GM19023 (cell line): ENCODE measurements around the gene SNX30.

Source experiments
- ATAC-seq: cut with Tn5 transposase; IDR thresholded peaks from one replicate; pipeline ENCODE4 v1.9.1; 2021; ENCODE audit warnings: mild to moderate bottlenecking, moderate library complexity; ENCODE audit not compliant: unreplicated experiment

SNX30 gene

GRCh38 chr9:112782218-112782617 is 31.7 kb downstream of the SNX30 start:
- ATAC-seq: no peak

- ATAC-seq: no peak
Measured at GRCh38 chr9:112783551-112783954, 33.0 kb downstream of the SNX30 start.

GRCh38 chr9:112784020-112784785 is 33.6 kb downstream of the SNX30 start:
- no peak for ATAC-seq

DNA sequence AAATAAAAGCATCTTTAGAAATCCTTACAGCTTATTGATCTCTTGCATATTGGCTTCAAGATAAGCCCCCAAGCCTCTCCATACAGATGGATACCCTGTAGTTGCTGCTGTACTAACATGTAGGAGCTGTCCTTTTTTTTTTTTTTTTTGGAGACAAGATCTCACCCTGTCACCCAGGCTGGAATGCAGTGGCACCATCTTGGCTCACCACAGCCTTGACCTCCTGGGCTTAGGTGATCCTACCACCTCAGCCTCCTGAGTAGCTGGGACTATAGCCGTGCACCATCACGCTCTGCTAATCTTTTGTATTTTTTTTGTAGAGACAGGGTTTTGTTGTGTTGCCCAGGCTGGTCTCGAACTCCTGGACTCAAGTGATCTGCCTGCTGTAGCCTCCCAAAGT is 35.4 kb downstream of the SNX30 start:
- ATAC-seq: no peak

GRCh38 chr9:112786829-112787520 is 36.4 kb downstream of the SNX30 start:
- no peak for ATAC-seq

DNA sequence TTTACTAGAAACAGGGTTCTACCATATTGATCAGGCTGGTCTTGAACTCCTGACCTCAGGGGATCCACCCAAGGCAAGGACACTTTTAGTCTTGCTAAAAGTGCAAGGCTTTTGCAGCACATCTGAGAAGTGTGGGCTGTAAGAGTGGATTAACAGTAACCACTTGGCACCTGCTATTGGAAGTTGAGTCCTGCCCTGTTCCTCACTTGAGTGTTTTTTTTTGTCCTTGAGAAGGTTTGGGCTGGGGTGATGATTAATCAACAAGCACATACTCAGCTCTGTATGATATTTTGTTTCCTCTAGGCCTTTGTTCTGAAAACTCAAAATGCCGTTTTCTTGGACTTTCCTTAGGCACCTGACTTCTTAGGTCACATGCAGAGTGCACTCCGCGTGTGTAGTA is 37.4 kb downstream of the SNX30 start:
- no peak for ATAC-seq

GRCh38 chr9:112789473-112789872 is 38.9 kb downstream of the SNX30 start:
- ATAC-seq: no peak

DNA sequence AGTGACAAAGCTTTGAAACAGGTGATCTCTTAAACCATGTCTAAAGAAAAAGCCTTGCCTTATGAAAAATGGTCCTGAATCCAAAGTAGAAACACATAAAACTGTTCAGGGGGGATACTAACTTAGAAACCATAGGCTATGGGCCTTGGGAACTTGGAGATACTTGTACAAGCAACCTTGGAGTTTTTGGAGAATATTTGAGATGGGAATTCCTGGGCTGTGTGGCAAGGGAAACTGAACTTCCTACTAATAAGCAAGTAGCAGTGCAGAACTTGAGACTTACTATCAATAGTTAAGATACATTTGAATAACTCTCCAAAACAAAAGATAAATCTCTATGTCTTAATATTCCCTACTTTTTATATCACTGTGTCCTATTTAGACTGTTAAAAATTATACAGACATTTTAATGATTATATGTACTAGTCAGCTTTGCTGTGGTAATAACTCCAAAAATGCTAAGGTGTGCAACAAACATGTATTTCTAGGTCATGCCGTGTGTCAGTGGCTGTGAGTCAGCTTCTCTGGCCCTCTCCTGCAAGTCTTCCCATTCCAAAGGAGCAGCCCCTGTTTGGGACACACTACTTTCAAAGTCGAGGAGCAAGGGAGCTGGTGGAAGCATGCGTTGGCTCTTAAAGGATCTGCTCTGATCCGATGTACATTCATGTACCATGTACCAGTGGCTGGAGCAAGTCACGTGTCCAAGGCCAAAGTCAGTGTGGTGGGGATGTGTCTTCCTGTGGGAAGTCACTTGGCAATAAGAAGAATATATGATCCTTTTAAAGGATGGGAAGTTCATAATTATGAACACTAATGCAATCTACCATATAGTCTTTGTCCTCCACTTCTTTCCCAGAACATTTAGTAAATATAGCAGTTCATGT is 39.6 kb downstream of the SNX30 start:
- ATAC-seq: no peak

DNA sequence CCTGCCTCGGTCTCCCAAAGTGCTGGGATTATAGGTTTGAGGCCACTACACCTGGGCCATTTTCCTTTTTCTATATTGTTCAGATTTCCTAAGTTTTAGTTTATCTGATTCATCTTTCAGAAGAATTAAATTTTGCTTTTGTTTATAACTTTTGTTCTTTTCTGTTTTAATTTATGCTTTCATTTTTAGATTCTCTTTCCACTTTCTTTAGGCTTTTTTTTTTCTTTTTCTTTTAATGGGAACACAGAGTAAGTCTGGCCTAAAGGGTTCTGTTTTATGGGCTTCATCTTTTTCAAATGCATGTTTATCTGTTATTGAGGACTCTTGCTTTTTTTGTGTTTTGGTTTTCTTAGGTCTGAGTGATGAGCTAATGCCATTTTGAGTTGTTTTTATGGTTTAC is 42.1 kb downstream of the SNX30 start:
- ATAC-seq: no peak

- ATAC-seq: peak; percentile 80
Measured at GRCh38 chr9:112793213-112793810, 42.8 kb downstream of the SNX30 start.

GRCh38 chr9:112794731-112795130 is 44.2 kb downstream of the SNX30 start:
- ATAC-seq: no peak

- no peak for ATAC-seq
Measured at GRCh38 chr9:112795921-112796320, 45.4 kb downstream of the SNX30 start.

DNA sequence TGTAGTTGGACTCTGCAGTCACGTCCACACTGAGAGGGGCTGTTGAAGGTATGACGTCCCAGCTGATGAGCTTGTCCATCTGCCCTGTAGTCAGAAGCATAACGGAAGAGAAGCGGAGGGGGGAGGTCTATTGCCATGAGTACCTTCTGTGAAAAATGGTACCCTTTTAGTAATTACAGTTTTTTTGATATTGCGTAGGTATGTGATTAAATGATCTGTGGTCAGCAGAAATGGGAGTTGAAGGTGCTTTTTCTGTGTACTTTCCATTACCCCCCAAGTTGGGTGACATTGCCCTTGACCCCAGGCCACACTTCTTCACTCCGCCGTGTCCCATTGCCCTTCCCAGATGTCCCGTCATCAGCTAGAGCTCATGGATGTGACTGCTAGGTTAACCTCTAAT is 45.9 kb downstream of the SNX30 start:
- ATAC-seq: no peak

DNA sequence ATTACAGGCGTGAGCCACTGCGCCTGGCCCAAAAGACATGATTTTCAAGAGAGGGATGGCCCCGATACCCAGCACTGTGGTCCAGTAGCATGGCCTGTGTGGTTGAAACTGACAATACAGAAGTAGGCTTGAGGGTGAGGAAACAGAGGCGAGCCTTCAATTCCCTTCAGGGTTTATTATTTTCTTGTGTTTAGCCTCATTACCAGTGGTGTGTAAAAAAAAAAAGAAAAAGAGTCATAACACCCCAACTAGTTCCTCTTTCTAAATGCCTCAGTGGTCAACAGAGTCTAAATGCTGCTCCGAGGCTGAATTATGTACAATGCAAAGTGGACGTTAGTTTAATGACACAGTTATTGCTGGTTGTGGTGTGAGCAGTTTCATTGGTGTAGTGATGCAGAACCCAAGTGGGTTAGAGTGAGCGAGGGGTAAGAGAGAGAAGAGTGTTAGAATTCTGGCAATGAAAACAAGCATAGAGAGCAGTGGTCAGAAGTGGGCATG is 58.8 kb downstream of the SNX30 start:
- peak; percentile 98 for ATAC-seq

GRCh38 chr9:112809906-112810305 is 59.3 kb downstream of the SNX30 start:
- ATAC-seq: no peak

GRCh38 chr9:112810696-112811490 is 60.3 kb downstream of the SNX30 start:
- ATAC-seq: no peak

GRCh38 chr9:112811518-112811917 is 61.0 kb downstream of the SNX30 start:
- no peak for ATAC-seq

GRCh38 chr9:112815868-112816267 is 65.3 kb downstream of the SNX30 start:
- ATAC-seq: no peak

GRCh38 chr9:112817860-112818203 is 67.3 kb downstream of the SNX30 start:
- ATAC-seq: peak; percentile 72
